ENCODE data around the gene MCHR1. TPM values are rescaled to one million over a fixed set of nuclear protein-coding genes. Genes with fewer than 3 reads are reported as not detected.
"Not testable (repeated sequence)": the region's sequence is repeated elsewhere in the genome, so short reads cannot be mapped to it uniquely, and the experiment has no call there.

The MCHR1 gene
- polyA plus RNA-seq, 1 donor from 2014 or later: 2.6 TPM

DNA sequence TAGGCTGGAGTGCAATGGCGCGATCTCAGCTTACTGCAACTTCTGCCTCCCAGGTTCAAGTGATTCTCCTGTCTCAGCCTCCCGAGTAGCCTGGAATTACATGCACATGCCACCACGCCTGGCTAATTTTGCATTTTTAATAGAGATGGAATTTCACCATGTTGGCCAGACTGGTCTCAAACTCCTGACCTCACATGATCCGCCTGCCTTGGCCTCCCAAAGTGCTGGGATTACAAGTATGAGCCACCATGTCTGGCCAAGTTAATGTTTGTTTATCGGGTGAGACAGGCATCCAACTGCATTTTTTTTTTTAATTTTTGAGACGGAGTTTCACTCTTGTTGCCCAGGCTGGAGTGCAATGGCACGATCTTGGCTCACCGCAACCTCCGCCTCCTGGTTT lies 22.6 kb upstream of the MCHR1 start:
- H3K4me2 ChIP-seq (ENCODE audit: low read length); H3K27me3 ChIP-seq (ENCODE audit: insufficient read depth, low read depth, low read length); H3K79me2 ChIP-seq (replicated peaks; ENCODE audit: insufficient read depth, low read length); H3K9me3 ChIP-seq (ENCODE audit: low read length); H2AFZ ChIP-seq (ENCODE audit: low read depth, low read length); H4K20me1 ChIP-seq (ENCODE audit: insufficient read depth); H3K9ac ChIP-seq (ENCODE audit: low read length); H3K9me2 ChIP-seq (ENCODE audit: insufficient read depth, low read length); H3K36me3 ChIP-seq (ENCODE audit: insufficient read depth, low read length); H3K4me3 ChIP-seq (ENCODE audit: low read length); H3F3A ChIP-seq (ENCODE audit: insufficient read depth, low read length, poor library complexity, severe bottlenecking); H3K27ac ChIP-seq (ENCODE audit: low read length): not testable (repeated sequence)

DNA sequence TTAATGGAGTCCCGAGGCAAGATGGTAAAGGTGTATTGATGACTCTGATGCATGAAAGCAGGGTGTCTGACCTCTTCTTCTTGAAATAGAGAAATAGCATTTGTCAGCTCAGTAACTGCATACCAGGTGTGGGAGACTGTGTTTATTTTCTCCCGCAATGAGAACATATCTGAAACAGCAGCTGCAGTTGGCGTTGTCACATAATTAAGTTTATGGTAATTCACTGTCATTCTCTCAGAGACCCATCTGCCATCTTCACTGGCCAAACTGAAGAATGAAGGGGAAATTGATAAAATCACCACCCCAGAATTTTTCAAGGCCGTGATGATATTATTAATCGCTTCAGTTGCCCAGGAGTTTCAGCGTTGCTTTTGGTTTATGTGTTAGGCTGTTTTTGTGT lies 20.1 kb upstream of the MCHR1 start:
- Histone ChIP-seq H3F3A (ENCODE audit: insufficient read depth, low read length, poor library complexity, severe bottlenecking) (no peaks in the 10 kb centered on the region), H2AFZ (ENCODE audit: low read depth, low read length) (no peak overlapping the region), H3K9ac (ENCODE audit: low read length) (no peak overlapping the region), H3K9me2 (ENCODE audit: insufficient read depth, low read length) (no peaks in the 10 kb centered on the region), H4K20me1 (ENCODE audit: insufficient read depth) (no peaks in the 10 kb centered on the region), H3K79me2 (replicated peaks; ENCODE audit: insufficient read depth, low read length) (no peaks in the 10 kb centered on the region), H3K4me2 (ENCODE audit: low read length) (no peak overlapping the region), H3K4me3 (ENCODE audit: low read length) (no peak overlapping the region), H3K27me3 (ENCODE audit: insufficient read depth, low read depth, low read length) (no peaks in the 10 kb centered on the region), H3K27ac (ENCODE audit: low read length) (no peak overlapping the region), H3K9me3 (ENCODE audit: low read length) (no peaks in the 10 kb centered on the region), H3K36me3 (ENCODE audit: insufficient read depth, low read length) (no peaks in the 10 kb centered on the region)
- TF ChIP-seq MXI1 (conservative IDR thresholded peaks at IDR 0.05; ENCODE audit: poor library complexity, severe bottlenecking) (no peak), RAD21 (conservative IDR thresholded peaks at IDR 0.05) (no peak), POLR2AphosphoS5 (IDR thresholded peaks at IDR 0.05) (no peak), TAF1 (IDR thresholded peaks at IDR 0.05; ENCODE audit: low read depth) (no peak), EP300 (conservative IDR thresholded peaks at IDR 0.05; ENCODE audit: poor library complexity, severe bottlenecking) (no peak), SMC3 (conservative IDR thresholded peaks at IDR 0.05; ENCODE audit: poor library complexity) (no peak), REST (IDR thresholded peaks at IDR 0.05; ENCODE audit: borderline replicate concordance) (no peak), EZH2 (IDR thresholded peaks at IDR 0.05; ENCODE audit: borderline replicate concordance, insufficient read depth, low read length, poor library complexity, severe bottlenecking) (no peak)
- TF ChIP-seq, protein P1, sequence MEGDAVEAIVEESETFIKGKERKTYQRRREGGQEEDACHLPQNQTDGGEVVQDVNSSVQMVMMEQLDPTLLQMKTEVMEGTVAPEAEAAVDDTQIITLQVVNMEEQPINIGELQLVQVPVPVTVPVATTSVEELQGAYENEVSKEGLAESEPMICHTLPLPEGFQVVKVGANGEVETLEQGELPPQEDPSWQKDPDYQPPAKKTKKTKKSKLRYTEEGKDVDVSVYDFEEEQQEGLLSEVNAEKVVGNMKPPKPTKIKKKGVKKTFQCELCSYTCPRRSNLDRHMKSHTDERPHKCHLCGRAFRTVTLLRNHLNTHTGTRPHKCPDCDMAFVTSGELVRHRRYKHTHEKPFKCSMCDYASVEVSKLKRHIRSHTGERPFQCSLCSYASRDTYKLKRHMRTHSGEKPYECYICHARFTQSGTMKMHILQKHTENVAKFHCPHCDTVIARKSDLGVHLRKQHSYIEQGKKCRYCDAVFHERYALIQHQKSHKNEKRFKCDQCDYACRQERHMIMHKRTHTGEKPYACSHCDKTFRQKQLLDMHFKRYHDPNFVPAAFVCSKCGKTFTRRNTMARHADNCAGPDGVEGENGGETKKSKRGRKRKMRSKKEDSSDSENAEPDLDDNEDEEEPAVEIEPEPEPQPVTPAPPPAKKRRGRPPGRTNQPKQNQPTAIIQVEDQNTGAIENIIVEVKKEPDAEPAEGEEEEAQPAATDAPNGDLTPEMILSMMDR (IDR thresholded peaks at IDR 0.05; ENCODE audit: poor library complexity, severe bottlenecking): no peak

DNA sequence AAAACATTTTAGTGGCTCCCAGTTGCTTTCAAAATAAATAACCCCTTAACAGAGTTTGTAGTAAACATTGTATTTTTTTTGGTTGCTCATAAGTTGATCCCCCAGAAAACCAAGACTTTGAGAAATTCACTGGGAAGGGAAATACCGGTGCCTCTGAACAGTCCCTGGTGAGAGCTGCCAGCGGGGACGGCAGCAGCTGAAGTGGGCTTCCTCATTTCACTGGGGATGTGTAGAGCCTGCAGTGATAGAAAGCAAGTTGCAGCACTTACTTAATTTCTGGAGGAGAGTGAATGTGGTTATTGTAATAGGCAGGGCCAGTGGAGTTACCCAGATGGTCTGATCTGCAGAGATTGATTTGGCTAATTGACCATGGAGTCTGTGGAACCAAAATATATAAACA lies 18.6 kb upstream of the MCHR1 start:
- no peaks in the 10 kb centered on the region for H3K9me3 ChIP-seq (ENCODE audit: low read length)
- H3K36me3 ChIP-seq (ENCODE audit: insufficient read depth, low read length): no peaks in the 10 kb centered on the region
- H3K9ac ChIP-seq (ENCODE audit: low read length): no peak overlapping the region
- no peak overlapping the region for H3K27ac ChIP-seq (ENCODE audit: low read length)
- no peaks in the 10 kb centered on the region for H3F3A ChIP-seq (ENCODE audit: insufficient read depth, low read length, poor library complexity, severe bottlenecking)
- no peaks in the 10 kb centered on the region for H3K27me3 ChIP-seq (ENCODE audit: insufficient read depth, low read depth, low read length)
- TF ChIP-seq EP300 (conservative IDR thresholded peaks at IDR 0.05; ENCODE audit: poor library complexity, severe bottlenecking) (no peak), RAD21 (conservative IDR thresholded peaks at IDR 0.05) (no peak), MXI1 (conservative IDR thresholded peaks at IDR 0.05; ENCODE audit: poor library complexity, severe bottlenecking) (no peak), EZH2 (IDR thresholded peaks at IDR 0.05; ENCODE audit: borderline replicate concordance, insufficient read depth, low read length, poor library complexity, severe bottlenecking) (no peak), TAF1 (IDR thresholded peaks at IDR 0.05; ENCODE audit: low read depth) (no peak), POLR2AphosphoS5 (IDR thresholded peaks at IDR 0.05) (no peak), REST (IDR thresholded peaks at IDR 0.05; ENCODE audit: borderline replicate concordance) (no peak), SMC3 (conservative IDR thresholded peaks at IDR 0.05; ENCODE audit: poor library complexity) (no peak)
- TF ChIP-seq, protein P1 (IDR thresholded peaks at IDR 0.05; ENCODE audit: poor library complexity, severe bottlenecking): no peak
- H3K9me2 ChIP-seq (ENCODE audit: insufficient read depth, low read length): no peaks in the 10 kb centered on the region
- no peak overlapping the region for H3K4me2 ChIP-seq (ENCODE audit: low read length)
- H4K20me1 ChIP-seq (ENCODE audit: insufficient read depth): no peaks in the 10 kb centered on the region
- no peak overlapping the region for H2AFZ ChIP-seq (ENCODE audit: low read depth, low read length)
- no peak overlapping the region for H3K4me3 ChIP-seq (ENCODE audit: low read length)
- no peaks in the 10 kb centered on the region for H3K79me2 ChIP-seq (replicated peaks; ENCODE audit: insufficient read depth, low read length)

Measured in neural cell (in vitro differentiated cells).